Naive thymus-derived CD4-positive, alpha-beta T cell (primary cell): ENCODE measurements around the gene FAM43B. TPM values are rescaled to one million over a fixed set of nuclear protein-coding genes. Genes with fewer than 3 reads are reported as not detected.
"Not testable (repeated sequence)": the region's sequence is repeated elsewhere in the genome, so short reads cannot be mapped to it uniquely, and the experiment has no call there.

Experiments
- ATAC-seq: fragments of 150-1000 bp; cut with Tn5 transposase; 2 replicates; pipeline ENCODE4 v1.10.0; 2021; ENCODE audit warnings: mild to moderate bottlenecking, moderate library complexity
- CTCF ChIA-PET: fragments of 350-600 bp; sonication (Branson Sonifier 250); formaldehyde crosslinking; loops from one replicate; lab custom pipeline; 2021; ENCODE audit warnings: antibody characterized with exemption; lab: Charles Lee
- POLR2A ChIA-PET: fragments of 350-600 bp; sonication (Branson Sonifier 250); formaldehyde crosslinking; loops from one replicate; lab custom pipeline; 2021; ENCODE audit warnings: antibody characterized with exemption, inconsistent platforms; lab: Charles Lee
- DNase-seq, 9 donors: peaks; one replicate each; pipeline versions ENCODE4 v3.0.0 to v3.0.0-alpha.2; 2020 to 2022; ENCODE audit warnings: mixed read lengths in 1 of 9
- H3K27ac ChIP-seq: one replicate; pipeline ENCODE4 v1.7.0; 2013; ENCODE audit warnings: mild to moderate bottlenecking, low read depth, low read length, moderate library complexity
- H3K27me3 ChIP-seq, 2 donors: one replicate each; pipeline ENCODE4 v1.7.0; 2013; ENCODE audit warnings: low read length in 2 of 2, mild to moderate bottlenecking in 2 of 2, moderate library complexity in 2 of 2; ENCODE audit not compliant: control insufficient read depth in 2 of 2, insufficient read depth in 2 of 2
- H3K36me3 ChIP-seq, 3 experiments: 1 replicate in 2 of 3; 2 replicates in 1 of 3; pipeline ENCODE4 v1.7.0; 2013; ENCODE audit warnings: low read length in 3 of 3, mild to moderate bottlenecking in 3 of 3, moderate library complexity in 1 of 3; ENCODE audit not compliant: insufficient read depth in 3 of 3, control insufficient read depth in 2 of 3
- H3K4me1 ChIP-seq, 2 donors: one replicate each; pipeline ENCODE4 v1.7.0; 2013; ENCODE audit warnings: low read length in 2 of 2, mild to moderate bottlenecking in 2 of 2, moderate library complexity in 1 of 2; ENCODE audit not compliant: control insufficient read depth in 2 of 2, insufficient read depth in 2 of 2
- H3K4me3 ChIP-seq: 2 replicates; pipeline ENCODE4 v1.7.0; 2013; ENCODE audit warnings: mild to moderate bottlenecking, low read length
- H3K9me3 ChIP-seq, 3 experiments: 1 replicate in 2 of 3; 2 replicates in 1 of 3; pipeline ENCODE4 v1.7.0; 2013; ENCODE audit warnings: low read length in 3 of 3; ENCODE audit not compliant: control insufficient read depth in 2 of 3
- H3K27ac Mint-ChIP-seq, 9 donors: one replicate each; pipeline ENCODE4 v1.8.0; 2020 to 2022; ENCODE audit warnings: mixed read lengths in 9 of 9, mild to moderate bottlenecking in 8 of 9, moderate library complexity in 5 of 9, inconsistent platforms in 2 of 9
- H3K27me3 Mint-ChIP-seq, 5 donors: one replicate each; pipeline ENCODE4 v1.8.0; 2021 to 2022; ENCODE audit warnings: mixed read lengths in 5 of 5, mild to moderate bottlenecking in 1 of 5
- H3K36me3 Mint-ChIP-seq, 5 donors: one replicate each; pipeline ENCODE4 v1.8.0; 2020 to 2022; ENCODE audit warnings: mixed read lengths in 5 of 5, mild to moderate bottlenecking in 3 of 5, inconsistent platforms in 1 of 5
- H3K4me1 Mint-ChIP-seq, 7 donors: one replicate each; pipeline ENCODE4 v1.8.0; 2020 to 2022; ENCODE audit warnings: mixed read lengths in 7 of 7, mild to moderate bottlenecking in 3 of 7, inconsistent platforms in 1 of 7
- H3K4me3 Mint-ChIP-seq, 10 donors: one replicate each; pipeline ENCODE4 v1.8.0; 2020 to 2022; ENCODE audit warnings: mild to moderate bottlenecking in 10 of 10, mixed read lengths in 10 of 10, moderate library complexity in 6 of 10, inconsistent platforms in 2 of 10
- H3K9me3 Mint-ChIP-seq, 11 donors: one replicate each; pipeline ENCODE4 v1.8.0; 2020 to 2022; ENCODE audit warnings: mixed read lengths in 11 of 11, mild to moderate bottlenecking in 4 of 11, inconsistent platforms in 1 of 11, moderate library complexity in 1 of 11
- intact Hi-C, 2 donors: fragments of 100-400 bp; cut with micrococcal nuclease; formaldehyde crosslinking; loops; one replicate each; pipeline ENCODE4 v1.15.1; 2023
- polyA plus RNA-seq, 2 donors: library from polyadenylated mRNA; unstranded; fragments of 300-500 nt; fragmentation: Illumina TruSeq; gene quantifications; one replicate each; pipeline ENCODE4 v1.2.3, GENCODE V29; 2021
- total RNA-seq, 6 experiments: library from RNA in 5 of 6; stranded (reverse) in 5 of 6; gene quantifications; 1 replicate in 5 of 6; 2 replicates in 1 of 6; pipeline ENCODE4 v1.2.3 and lab custom pipeline; 2021 to 2026

The FAM43B gene
- total and polyA plus RNA-seq, 7 experiments from 2014 or later: not detected

- H3K36me3 Mint-ChIP-seq: peaks cover 0 to 4% (median 2%) of the 10 kb centered on the region in 5 donors
- H3K9me3 Mint-ChIP-seq: no peaks in the 10 kb centered on the region
- peaks cover 4 to 10% (median 6%) of the 10 kb centered on the region in 7 donors for H3K4me1 Mint-ChIP-seq
- no peak overlapping the region for H3K4me3 Mint-ChIP-seq
- intact Hi-C loops: no loop called here
- Histone ChIP-seq H3K4me1 (peaks cover 8 to 13% of the 10 kb centered on the region in 2 donors), H3K27me3 (no peaks in the 10 kb centered on the region), H3K36me3 (peaks cover 0 to 8% (median 0%) of the 10 kb centered on the region in 3 experiments), H3K27ac (no peak overlapping the region), H3K4me3 (no peak overlapping the region), H3K9me3 (no peaks in the 10 kb centered on the region)
- ChIA-PET POLR2A (interaction anchor here (0.7 kb wide), 1 partner anchor 224 kb away, joined by 3 read pairs; no protein-coding TSS in a partner anchor), CTCF (interaction anchor here (1.4 kb wide), 1 partner anchor 13 kb away, joined by 3 read pairs; no protein-coding TSS in a partner anchor)
- DNase-seq (no peak), ATAC-seq (no peak)
- peaks cover 5 to 22% (median 5%) of the 10 kb centered on the region in 5 donors for H3K27me3 Mint-ChIP-seq
- no peak overlapping the region for H3K27ac Mint-ChIP-seq
These were observed 40.6 kb upstream of the FAM43B start for GRCh38 chr1:20511518-20512428.

DNA sequence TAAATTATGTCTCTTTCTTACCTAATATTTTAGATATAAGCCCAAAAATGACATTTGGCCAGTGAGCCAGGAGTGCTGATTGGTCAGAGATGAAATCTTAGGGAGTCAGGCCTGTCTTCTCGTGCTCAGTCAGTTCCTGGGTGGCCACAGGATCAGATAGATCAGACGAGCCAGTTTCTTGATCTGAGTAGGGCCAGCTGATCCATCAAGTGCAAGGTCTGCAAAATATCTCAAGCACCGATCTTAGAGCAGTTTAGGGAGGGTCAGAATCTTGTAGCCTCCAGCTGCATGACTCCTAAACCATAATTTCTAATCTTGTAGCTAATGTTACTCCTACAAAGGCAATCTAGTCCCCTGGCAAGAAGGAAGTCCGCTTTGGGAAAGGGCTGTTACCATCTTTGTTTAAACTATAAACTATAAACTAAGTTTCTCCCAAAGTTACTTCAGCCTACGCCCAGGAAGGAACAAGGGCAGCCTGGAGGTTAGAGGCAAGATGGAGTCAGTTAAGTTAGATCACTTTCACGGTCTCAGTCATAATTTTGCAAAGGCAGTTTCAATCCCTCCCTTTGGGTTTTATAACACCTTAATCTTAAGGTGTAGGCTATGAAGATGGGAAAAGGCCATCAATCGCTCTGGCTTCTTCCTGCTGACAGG lies 32.6 kb upstream of the FAM43B start:
- H3K9me3 Mint-ChIP-seq, H3K4me3 Mint-ChIP-seq, H3K36me3 ChIP-seq, H3K27ac Mint-ChIP-seq, H3K27me3 ChIP-seq, DNase-seq, H3K27ac ChIP-seq, H3K4me1 ChIP-seq, ATAC-seq, H3K4me1 Mint-ChIP-seq, H3K36me3 Mint-ChIP-seq, H3K9me3 ChIP-seq, H3K4me3 ChIP-seq: not testable (repeated sequence)
- ChIA-PET POLR2A (interaction anchor here (0.8 kb wide), 1 partner anchor 114 kb away, joined by 3 read pairs; no protein-coding TSS in a partner anchor), CTCF (interaction anchor here (0.9 kb wide), 1 partner anchor 120 kb away, joined by 3 read pairs; no protein-coding TSS in a partner anchor)
- peaks cover 9 to 24% (median 20%) of the 10 kb centered on the region in 5 donors for H3K27me3 Mint-ChIP-seq
- intact Hi-C loops: loop anchor here in 1 of 2 donors (5.0 kb wide), 1 partner anchor 678 kb away; no protein-coding TSS in a partner anchor

- peak; percentile 28 to 64 (median 55) for DNase-seq
- Mint-ChIP-seq H3K4me1 (peaks cover 0 to 4% (median 0%) of the 10 kb centered on the region in 7 donors), H3K9me3 (no peaks in the 10 kb centered on the region), H3K27ac (peak overlapping the region in 1 of 9 donors; percentile 44), H3K27me3 (peaks cover 7 to 25% (median 22%) of the 10 kb centered on the region in 5 donors), H3K36me3 (no peaks in the 10 kb centered on the region), H3K4me3 (no peak overlapping the region)
- CTCF ChIA-PET: interaction anchor here (0.7 to 1.2 kb wide), 4 partner anchors 14 to 374 kb away, joined by 3 to 4 read pairs (median 3); no protein-coding TSS in a partner anchor
- no peaks in the 10 kb centered on the region for H3K9me3 ChIP-seq
- no peak overlapping the region for H3K27ac ChIP-seq
- POLR2A ChIA-PET: no interaction called here
- peaks cover 0 to 3% of the 10 kb centered on the region in 2 donors for H3K27me3 ChIP-seq
- peak; percentile 67 for ATAC-seq
- intact Hi-C loops: loop anchor here (1.0 to 5.0 kb wide), 5 partner anchors 111 to 1137 kb away; partner anchors contain the start of genes PINK1 (in 1 of the 2) and SH2D5 (in 1 of the 2)
- H3K36me3 ChIP-seq: no peaks in the 10 kb centered on the region
- H3K4me3 ChIP-seq: no peak overlapping the region
- no peaks in the 10 kb centered on the region for H3K4me1 ChIP-seq
These were observed 30.2 kb upstream of the FAM43B start for GRCh38 chr1:20521960-20522861.

GRCh38 chr1:20526267-20526666 lies 26.1 kb upstream of the FAM43B start:
- intact Hi-C loops: no loop called here
- ATAC-seq: no peak
- Mint-ChIP-seq H3K9me3 (no peaks in the 10 kb centered on the region), H3K27me3 (peaks cover 29 to 50% (median 44%) of the 10 kb centered on the region in 5 donors), H3K4me3 (no peak overlapping the region), H3K27ac (no peak overlapping the region), H3K4me1 (peaks cover 0 to 4% (median 0%) of the 10 kb centered on the region in 7 donors), H3K36me3 (no peaks in the 10 kb centered on the region)
- H3K27ac ChIP-seq: no peak overlapping the region
- H3K4me3 ChIP-seq: no peak overlapping the region
- no peaks in the 10 kb centered on the region for H3K4me1 ChIP-seq
- POLR2A ChIA-PET: no interaction called here
- peaks cover 0 to 12% of the 10 kb centered on the region in 2 donors for H3K27me3 ChIP-seq
- no peak for DNase-seq
- H3K9me3 ChIP-seq: no peaks in the 10 kb centered on the region
- H3K36me3 ChIP-seq: no peaks in the 10 kb centered on the region
- CTCF ChIA-PET: no interaction called here

GRCh38 chr1:20528221-20528620 lies 24.2 kb upstream of the FAM43B start:
- H3K4me3 ChIP-seq: no peak overlapping the region
- intact Hi-C loops: no loop called here
- ChIA-PET CTCF (no interaction called here), POLR2A (no interaction called here)
- H3K36me3 Mint-ChIP-seq: no peaks in the 10 kb centered on the region
- no peaks in the 10 kb centered on the region for H3K9me3 ChIP-seq
- no peak overlapping the region for H3K27ac ChIP-seq
- H3K9me3 Mint-ChIP-seq: peaks cover 0 to 2% (median 0%) of the 10 kb centered on the region in 11 donors
- H3K4me1 Mint-ChIP-seq: no peaks in the 10 kb centered on the region
- no peak for ATAC-seq
- no peaks in the 10 kb centered on the region for H3K4me1 ChIP-seq
- no peak for DNase-seq
- no peaks in the 10 kb centered on the region for H3K36me3 ChIP-seq
- no peak overlapping the region for H3K27ac Mint-ChIP-seq
- H3K27me3 ChIP-seq: peaks cover 0 to 10% of the 10 kb centered on the region in 2 donors
- peaks cover 30 to 56% (median 46%) of the 10 kb centered on the region in 5 donors for H3K27me3 Mint-ChIP-seq
- no peak overlapping the region for H3K4me3 Mint-ChIP-seq

- H3K9me3 ChIP-seq: no peaks in the 10 kb centered on the region
- peaks cover 0 to 10% of the 10 kb centered on the region in 2 donors for H3K27me3 ChIP-seq
- no peak for DNase-seq
- intact Hi-C loops: no loop called here
- CTCF ChIA-PET: no interaction called here
- no peak overlapping the region for H3K27ac Mint-ChIP-seq
- ATAC-seq: no peak
- no peak overlapping the region for H3K4me3 ChIP-seq
- H3K4me1 Mint-ChIP-seq: no peaks in the 10 kb centered on the region
- POLR2A ChIA-PET: no interaction called here
- peaks cover 44 to 73% (median 61%) of the 10 kb centered on the region in 5 donors for H3K27me3 Mint-ChIP-seq
- no peak overlapping the region for H3K4me3 Mint-ChIP-seq
- H3K36me3 Mint-ChIP-seq: no peaks in the 10 kb centered on the region
- H3K27ac ChIP-seq: no peak overlapping the region
- H3K9me3 Mint-ChIP-seq: peaks cover 0 to 2% (median 0%) of the 10 kb centered on the region in 11 donors
- no peaks in the 10 kb centered on the region for H3K4me1 ChIP-seq
- no peaks in the 10 kb centered on the region for H3K36me3 ChIP-seq
These were observed 22.1 kb upstream of the FAM43B start for GRCh38 chr1:20530306-20530705.
